HFFc6 (cell line): ENCODE data around the gene SUGCT. TPM values are rescaled to one million over a fixed set of nuclear protein-coding genes. Genes with fewer than 3 reads are reported as not detected.
"Not testable (repeated sequence)": the region's sequence is repeated elsewhere in the genome, so short reads cannot be mapped to it uniquely, and the experiment has no call there.

Experiments
- DNase-seq: peaks from one replicate; pipeline ENCODE4 v3.0.0-alpha.2; 2018
- H3K27ac Mint-ChIP-seq: 2 replicates; pipeline ENCODE4 v1.8.0; 2020; ENCODE audit warnings: mild to moderate bottlenecking, mixed read lengths
- H3K27me3 Mint-ChIP-seq: 2 replicates; pipeline ENCODE4 v1.8.0; 2021; ENCODE audit warnings: mild to moderate bottlenecking, moderate library complexity, mixed read lengths; ENCODE audit not compliant: insufficient read depth
- H3K36me3 Mint-ChIP-seq: 2 replicates; pipeline ENCODE4 v1.8.0; 2021; ENCODE audit warnings: low read depth, mixed read lengths
- H3K4me1 Mint-ChIP-seq: 2 replicates; pipeline ENCODE4 v1.8.0; 2020; ENCODE audit warnings: low read depth, mixed read lengths
- H3K4me3 Mint-ChIP-seq: 2 replicates; pipeline ENCODE4 v1.8.0; 2020; ENCODE audit warnings: mild to moderate bottlenecking, moderate library complexity, mixed read lengths
- H3K9me3 Mint-ChIP-seq: 2 replicates; pipeline ENCODE4 v1.8.0; 2020; ENCODE audit warnings: mild to moderate bottlenecking, mixed read lengths
- total RNA-seq, 6 experiments: library from RNA; stranded (reverse); fragmentation: NEBNext Ultra II Directional; extraction: Animal tissue kit (Norgen Biotek cat#: 25700); gene quantifications; 2 replicates in 1 of 6; 3 replicates in 5 of 6; pipeline ENCODE4 v1.2.3, GENCODE V29; 2021
- TF ChIP-seq, protein P1 (sequence below): fragments of 200-600 bp; sonication (generic); IDR thresholded peaks from 2 replicates; pipeline ENCODE4 v1.5.0; 2021; ENCODE audit warnings: antibody characterized with exemption, mild to moderate bottlenecking

SUGCT gene
- total RNA-seq, 6 experiments from 2014 or later, result 12.9 to 20.1 (median 17.1) TPM

DNA sequence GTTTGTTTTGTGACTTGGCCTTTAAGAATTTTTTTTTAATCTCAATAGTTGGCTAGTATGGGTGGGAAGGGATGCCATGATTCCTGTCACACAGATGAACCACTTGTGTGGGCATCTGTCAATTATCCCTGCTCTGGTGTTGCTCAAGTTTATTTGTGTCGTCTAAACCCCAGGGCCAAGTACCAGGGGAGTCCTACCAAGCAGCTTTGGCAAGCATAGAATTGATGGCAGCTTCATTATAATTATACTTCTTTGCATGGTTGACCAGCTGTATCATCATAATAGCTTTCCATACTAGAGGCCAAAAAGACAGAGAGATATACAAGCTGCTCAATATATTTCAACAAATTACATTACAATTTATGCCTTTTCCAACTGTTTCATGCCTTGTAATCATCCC is 30.4 kb downstream of the SUGCT start:
- 0 out of 2 replicates have a peak, but pooled peaks cover 4% of the 10 kb centered on the region for H3K36me3 Mint-ChIP-seq
- no peak for DNase-seq
- peaks cover 7% of the 10 kb centered on the region for H3K27me3 Mint-ChIP-seq
- H3K4me3 Mint-ChIP-seq, result no peak overlapping the region
- no peak overlapping the region for H3K27ac Mint-ChIP-seq
- TF ChIP-seq, protein P1, sequence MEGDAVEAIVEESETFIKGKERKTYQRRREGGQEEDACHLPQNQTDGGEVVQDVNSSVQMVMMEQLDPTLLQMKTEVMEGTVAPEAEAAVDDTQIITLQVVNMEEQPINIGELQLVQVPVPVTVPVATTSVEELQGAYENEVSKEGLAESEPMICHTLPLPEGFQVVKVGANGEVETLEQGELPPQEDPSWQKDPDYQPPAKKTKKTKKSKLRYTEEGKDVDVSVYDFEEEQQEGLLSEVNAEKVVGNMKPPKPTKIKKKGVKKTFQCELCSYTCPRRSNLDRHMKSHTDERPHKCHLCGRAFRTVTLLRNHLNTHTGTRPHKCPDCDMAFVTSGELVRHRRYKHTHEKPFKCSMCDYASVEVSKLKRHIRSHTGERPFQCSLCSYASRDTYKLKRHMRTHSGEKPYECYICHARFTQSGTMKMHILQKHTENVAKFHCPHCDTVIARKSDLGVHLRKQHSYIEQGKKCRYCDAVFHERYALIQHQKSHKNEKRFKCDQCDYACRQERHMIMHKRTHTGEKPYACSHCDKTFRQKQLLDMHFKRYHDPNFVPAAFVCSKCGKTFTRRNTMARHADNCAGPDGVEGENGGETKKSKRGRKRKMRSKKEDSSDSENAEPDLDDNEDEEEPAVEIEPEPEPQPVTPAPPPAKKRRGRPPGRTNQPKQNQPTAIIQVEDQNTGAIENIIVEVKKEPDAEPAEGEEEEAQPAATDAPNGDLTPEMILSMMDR, result no peak
- H3K4me1 Mint-ChIP-seq, result peaks cover 12% of the 10 kb centered on the region
- H3K9me3 Mint-ChIP-seq, result no peaks in the 10 kb centered on the region

DNA sequence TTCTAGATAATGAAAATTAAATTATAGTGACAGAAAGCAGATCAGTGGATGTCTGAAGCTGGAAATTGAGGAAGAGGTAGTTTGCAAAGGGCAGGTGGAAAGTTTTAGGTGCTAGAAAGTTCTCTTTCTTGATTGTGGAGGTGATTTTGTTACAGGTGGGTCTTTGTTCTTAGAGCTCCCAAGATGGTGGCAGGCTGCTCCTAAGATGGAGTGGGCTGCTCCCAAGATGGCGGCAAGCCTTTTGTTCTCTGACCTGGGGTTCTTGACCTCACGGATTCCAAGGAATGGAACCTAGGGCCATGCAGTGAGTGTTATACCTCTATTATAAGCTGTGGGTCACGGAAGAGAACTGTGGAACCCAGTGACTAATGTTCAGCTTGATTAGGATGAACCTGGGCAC is 32.5 kb downstream of the SUGCT start:
- Mint-ChIP-seq H3K4me3 (no peak overlapping the region), H3K9me3 (no peaks in the 10 kb centered on the region), H3K27ac (no peak overlapping the region), H3K4me1 (peaks cover 9% of the 10 kb centered on the region), H3K36me3 (0 out of 2 replicates have a peak, but pooled peaks cover 4% of the 10 kb centered on the region), H3K27me3 (peaks cover 7% of the 10 kb centered on the region)
- TF ChIP-seq, protein P1, result no peak
- no peak for DNase-seq

DNA sequence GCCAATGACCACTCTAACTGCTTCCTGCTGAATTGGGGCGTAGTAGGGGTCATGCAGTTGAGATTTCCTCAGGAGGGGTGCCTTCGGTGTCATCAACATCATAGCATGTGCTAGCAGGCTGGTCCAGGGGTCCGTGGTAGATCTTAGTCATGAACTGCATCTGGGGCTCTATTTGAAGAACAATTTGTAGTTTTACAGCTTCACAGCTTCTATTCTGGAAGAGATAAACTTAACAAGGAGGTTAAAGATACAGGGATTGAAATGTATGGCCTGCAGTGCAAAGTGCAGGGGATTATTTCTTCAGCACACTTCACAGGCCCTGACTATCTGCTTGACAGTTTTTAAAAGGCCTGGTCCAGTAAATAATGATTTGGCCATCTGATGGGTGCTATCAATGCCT is 33.5 kb downstream of the SUGCT start:
- not testable (repeated sequence) for DNase-seq, H3K4me1 Mint-ChIP-seq, H3K27me3 Mint-ChIP-seq, H3K9me3 Mint-ChIP-seq, H3K27ac Mint-ChIP-seq, H3K4me3 Mint-ChIP-seq, H3K36me3 Mint-ChIP-seq

DNA sequence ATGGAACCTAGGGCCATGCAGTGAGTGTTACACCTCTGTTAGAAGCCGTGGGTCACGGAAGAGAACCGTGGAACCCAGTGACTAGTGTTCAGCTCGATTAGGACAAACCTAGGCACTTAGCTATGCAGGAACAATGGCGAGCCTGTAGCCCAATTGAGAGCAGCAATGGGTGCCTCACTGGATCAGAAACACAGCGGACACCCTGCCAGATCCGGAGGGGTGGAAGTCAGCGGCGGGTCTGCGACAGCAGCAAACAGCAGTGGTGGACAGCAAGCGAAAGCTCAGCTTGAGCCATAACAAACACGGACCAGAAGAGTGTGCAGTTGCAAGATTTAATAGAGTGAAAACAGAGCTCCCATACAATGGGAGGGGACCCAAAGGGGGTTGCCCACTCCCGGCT is 38.3 kb downstream of the SUGCT start:
- not testable (repeated sequence) for H3K4me3 Mint-ChIP-seq, H3K27me3 Mint-ChIP-seq, H3K27ac Mint-ChIP-seq, DNase-seq, H3K36me3 Mint-ChIP-seq, H3K9me3 Mint-ChIP-seq, H3K4me1 Mint-ChIP-seq

DNA sequence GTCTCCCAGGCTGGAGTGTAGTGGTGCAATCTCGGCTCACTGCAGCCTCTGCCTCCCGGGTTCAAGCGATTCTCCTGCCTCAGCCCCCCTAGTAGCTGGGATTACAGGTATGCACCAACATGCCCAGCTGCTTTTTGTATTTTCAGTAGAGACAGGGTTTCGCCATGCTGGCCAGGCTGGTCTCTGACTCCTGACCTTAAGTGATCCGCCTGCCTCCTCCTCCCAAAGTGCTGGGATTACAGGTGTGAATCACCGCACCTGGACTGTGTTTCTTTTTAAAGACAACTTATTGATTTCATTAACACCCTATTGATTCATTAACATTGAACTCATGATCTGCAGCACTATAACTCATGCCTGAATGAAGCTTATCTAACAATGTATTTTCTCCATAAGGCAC is 40.5 kb downstream of the SUGCT start:
- not testable (repeated sequence) for H3K36me3 Mint-ChIP-seq, H3K9me3 Mint-ChIP-seq, H3K4me3 Mint-ChIP-seq, H3K4me1 Mint-ChIP-seq, DNase-seq, H3K27me3 Mint-ChIP-seq, H3K27ac Mint-ChIP-seq

DNA sequence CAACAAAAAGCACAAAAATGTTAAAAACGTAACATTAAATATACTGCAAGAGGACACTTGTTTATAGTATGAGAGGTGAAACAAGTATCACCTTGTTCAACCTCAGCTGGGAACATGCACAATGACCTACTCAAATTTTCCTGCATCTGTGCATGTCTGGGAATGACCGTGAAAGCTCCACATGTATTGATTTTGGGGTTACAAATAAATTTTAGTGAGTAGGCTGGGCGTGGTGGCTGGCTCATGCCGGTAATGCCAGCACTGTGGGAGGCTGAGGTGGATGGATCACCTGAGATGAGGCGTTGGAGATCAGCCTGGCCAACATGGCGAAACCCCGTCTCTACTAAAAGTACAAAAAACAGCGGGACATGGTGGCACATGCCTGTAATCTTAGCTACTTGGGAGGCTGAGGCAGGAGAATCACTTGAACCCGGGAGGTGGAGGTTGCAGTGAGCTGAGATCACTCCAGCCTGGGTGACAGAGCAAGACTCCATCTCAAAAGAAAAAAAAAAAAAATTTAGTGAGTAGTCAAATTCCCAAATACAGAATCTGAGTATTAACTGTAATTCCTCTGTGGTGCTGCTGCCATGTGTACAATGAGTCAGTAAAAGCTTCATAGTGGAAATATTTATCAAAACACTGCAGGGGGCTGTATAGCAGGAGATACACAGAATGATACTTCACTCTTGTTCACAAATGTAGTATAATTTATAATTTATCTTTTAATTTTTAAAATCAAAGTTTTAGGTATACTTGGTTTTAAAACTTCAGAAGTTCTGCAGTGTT is 41.1 kb downstream of the SUGCT start:
- TF ChIP-seq, protein P1, result no peak
- Mint-ChIP-seq H3K9me3 (no peaks in the 10 kb centered on the region), H3K4me3 (no peak overlapping the region), H3K4me1 (peaks cover 8% of the 10 kb centered on the region), H3K27ac (no peak overlapping the region; the same call in 1 of the 2 replicates), H3K27me3 (no peaks in the 10 kb centered on the region; the same call in 1 of the 2 replicates), H3K36me3 (no peaks in the 10 kb centered on the region)
- no peak for DNase-seq

DNA sequence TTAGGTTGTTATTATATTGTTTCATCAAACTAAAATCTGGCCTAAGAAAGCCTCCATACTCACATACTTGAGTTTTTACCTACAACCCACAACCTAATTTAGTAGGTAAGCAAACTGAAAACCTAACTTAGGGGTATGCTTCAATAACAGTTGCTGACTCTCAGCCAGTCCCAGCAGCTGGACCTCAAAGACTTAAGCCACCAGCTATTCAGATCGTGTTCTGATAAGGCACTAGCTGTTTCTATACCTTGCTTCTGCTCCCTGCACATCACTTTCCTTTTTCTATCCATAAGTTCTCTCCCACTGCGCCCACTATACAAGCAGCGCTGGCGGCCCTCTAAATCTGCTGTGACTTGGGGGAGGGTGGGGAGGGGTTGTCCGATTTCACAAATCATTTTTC is 42.3 kb downstream of the SUGCT start:
- Mint-ChIP-seq H3K9me3 (no peaks in the 10 kb centered on the region), H3K36me3 (no peaks in the 10 kb centered on the region), H3K27me3 (no peaks in the 10 kb centered on the region; the same call in 1 of the 2 replicates), H3K4me1 (peaks cover 8% of the 10 kb centered on the region), H3K4me3 (no peak overlapping the region), H3K27ac (no peak overlapping the region)
- DNase-seq, result no peak
- TF ChIP-seq, protein P1, result no peak
